ENCODE measurements around the gene RALY.

The RALY gene

DNA sequence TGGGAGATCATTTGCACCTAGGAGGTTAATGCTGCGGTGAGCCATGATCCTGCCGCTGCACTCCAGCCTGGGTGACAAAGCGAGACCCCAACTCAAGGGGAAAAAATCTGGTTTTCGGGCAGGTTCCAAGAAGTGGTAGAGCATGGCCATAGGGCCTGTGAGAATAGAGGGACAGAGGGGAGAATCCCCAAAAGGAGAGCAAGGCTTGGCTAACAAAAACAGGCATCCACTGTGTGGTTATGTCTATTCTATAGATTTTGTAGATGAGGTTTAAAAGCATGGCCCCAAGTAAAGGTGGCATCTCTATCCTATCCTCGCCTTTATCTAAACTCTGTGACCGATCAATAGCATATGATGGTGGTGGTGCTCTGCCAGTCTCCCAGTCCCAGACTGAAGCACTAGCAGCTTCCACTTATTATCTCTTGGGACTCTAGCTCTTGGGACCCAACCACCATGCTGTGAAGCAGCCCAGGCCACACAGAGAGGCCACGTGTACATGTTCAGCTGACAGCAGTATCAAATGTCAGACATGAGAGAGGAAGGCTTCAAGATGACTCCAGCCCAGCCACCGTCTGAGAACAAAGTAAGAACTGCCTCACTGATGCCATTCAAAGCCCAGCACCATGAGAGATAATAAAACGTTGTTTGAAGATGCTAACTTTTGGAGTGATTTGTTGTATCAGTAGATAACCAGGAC, 90.7 kb downstream of the RALY start:
- DNase-seq, result no peak

DNA sequence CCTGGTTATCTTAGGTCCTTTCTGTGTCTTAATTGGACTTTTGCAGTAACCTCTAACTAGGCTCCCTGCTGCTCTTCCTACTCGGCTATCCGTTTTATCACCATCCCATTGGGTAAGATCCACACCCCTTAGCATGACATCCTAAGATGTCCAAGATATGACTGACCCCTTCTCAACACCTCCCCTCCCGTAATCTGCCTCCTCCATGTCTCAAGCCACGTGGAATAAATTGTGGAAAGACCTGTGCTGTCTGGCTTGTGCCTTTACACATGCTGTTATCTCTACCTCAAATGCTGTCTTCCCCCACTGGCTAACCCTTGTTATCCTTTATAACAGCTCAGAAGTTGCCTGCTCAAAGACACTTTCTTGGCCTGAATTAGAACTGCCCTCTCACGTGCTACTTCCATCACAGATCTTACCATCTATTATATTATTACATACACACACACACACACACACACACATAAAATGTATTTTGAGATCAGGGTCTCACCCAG, 91.9 kb downstream of the RALY start:
- DNase-seq, result no peak

DNA sequence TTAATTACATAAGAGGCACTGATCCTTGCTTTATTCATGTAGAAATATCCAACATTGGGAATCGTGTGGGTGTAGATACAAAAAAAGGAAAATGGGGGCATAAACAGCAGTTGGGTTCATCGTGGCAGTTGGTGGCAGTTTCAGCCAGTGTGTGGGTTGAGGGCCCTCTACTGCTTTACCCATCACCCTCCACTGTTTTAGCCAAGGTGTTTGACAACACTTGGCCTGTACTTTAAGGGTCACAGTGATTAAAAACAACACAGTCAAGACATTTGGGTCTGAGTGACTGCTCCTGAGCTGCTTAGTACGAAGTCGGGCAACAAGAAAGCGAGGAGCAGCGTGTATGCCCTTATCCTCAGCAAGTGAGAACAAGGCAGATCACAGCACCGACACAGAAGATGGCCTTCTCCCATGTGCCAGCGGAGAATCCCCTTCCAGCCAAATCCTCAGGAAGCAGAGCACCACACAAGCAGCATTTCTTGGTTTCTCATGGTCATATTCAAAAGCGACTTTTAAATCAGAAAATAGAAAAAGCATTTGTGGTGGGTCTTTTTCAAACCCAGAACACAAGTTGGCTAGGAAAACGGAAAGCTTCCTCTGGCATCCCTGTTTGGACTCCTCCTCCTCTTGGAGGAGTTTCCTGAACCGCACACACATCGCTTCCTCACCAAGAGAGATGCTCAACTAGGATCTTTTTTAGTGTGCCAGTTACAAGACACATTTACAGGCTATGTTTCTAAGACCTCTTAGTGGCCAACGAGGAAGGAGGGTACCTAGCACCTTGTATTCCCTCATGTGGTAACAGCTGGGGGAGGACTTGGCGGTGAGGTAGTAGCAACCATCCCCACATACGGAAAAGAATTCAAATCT, 94.8 kb downstream of the RALY start:
- no peak for DNase-seq

DNA sequence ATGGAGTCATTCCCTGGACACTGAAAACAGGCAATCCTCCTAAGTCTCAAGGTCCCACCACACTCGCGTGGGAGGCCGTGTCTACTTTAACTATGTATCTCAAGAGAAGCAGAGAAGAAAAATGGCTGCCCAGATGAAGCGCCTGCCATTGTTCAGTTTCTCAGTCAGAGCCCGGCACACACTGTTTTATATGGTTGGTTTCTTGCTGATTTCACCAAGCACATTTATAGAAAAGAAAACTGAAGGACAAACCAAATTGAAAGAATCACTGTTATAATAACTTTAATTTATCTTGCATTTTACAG, 95.4 kb downstream of the RALY start:
- no peak for DNase-seq

DNA sequence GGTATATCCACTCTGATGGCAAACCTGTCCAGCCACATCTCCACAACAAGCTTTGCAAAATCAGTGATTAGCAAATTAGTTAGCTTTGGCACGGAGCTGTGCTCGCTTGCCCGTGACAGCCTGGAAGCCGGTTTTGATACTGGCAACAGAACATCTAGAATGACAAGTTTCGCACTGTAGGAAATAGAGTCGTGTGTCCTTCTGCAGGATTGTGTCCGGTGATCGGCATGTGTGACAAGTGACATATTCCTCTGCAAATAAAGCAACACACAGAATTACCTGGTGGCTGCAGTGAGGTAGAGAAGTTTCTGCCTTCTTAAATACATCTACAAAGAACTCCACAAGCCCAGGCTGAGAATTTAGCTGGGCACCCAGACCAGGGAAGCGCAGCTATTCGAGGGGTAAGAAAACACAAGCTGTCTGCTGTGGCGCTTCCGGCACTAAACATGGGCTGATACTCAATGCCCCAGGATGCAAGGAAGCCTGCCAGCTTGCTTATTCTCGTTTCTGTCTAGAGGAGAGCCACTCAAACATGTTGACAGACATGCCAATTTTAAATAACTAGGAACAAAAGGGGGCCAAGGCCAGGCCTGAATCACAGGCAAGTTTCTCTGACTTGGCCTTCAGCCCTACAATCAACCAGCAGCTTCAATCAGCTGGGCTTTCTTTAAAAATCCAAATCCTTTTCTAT, 96.1 kb downstream of the RALY start:
- DNase-seq, result no peak

DNA sequence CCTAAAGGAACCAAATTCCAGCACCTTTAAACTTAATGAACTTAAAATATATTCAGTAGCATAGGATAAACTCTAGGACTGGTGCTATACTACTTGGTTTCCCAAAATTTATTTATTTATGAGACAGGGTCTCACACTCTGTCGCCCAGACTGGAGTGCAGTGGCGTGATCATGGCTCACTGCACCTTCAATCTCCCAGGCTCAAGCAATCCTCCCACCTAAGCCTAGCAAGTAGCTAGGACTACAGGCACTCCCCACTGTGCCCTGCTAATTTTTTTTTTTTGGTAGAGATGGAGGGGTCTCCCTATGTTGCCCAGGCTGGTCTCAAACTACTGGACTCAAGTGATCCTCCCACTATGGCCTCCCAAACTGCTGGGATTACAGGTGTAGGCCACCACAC, 96.9 kb downstream of the RALY start:
- DNase-seq, result no peak

DNA sequence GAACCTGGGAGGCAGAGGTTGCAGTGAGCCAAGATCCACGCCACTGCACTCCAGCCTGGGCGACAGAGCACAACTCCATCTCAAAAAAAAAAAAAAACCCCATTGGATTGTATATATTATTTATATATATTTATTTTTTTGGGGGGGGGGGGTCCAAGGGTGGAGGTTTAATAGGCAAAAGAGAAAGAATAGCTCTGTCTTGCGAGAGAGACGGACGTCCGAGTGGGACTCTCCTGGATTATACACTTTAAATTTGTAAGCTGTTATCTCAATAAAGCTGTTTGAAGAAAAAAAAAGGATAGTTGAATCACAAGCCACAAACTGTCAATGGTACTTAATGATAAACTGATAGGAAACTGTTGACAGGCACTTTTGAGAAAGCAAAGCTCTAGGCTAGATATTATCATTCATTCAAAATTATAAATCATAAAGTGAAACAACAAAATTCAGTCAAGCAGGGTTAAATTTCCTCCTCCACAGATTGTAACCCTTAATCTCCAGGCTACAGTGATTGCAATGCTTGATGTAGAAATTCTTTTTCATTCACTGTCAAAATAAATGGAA, 98.0 kb downstream of the RALY start:
- DNase-seq, result no peak

DNA sequence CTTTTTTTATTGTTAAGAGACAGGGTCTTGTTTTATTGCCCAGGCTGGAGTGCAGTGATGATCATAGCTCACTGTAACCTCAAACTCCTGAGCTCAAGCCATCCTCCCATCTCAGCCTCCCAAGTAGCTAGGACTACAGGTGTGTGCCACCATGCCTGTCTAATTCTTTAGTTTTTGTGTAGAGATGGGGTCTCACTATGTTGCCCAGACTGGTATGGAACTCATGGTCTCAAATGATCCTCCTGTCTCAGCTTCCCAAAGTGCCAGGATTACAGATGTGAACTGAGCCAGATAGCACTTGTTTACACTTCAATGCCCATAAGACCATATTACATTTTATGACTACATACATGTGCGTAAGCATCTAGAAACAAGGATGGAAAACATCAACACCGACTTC, 100.2 kb downstream of the RALY start:
- DNase-seq, result no peak

DNA sequence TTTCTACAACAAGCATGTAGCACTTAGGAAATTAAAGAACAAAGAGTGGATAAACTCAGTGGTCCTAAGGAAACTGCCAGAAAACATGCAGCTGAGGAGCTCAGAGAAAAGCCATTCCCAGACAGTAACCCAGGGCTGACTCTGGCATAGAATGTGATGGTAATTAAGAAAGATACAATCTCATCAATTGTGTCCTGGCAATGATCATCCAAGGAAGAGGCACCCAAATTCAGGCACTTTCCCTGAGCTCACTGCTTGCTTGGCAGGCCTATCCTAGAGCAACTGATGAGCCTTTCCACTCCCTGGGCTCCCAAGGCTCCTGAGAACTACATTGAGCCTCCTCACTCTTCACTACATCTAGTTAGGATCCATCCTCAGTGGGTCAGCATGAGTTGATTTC, 102.1 kb downstream of the RALY start:
- DNase-seq, result no peak

DNA sequence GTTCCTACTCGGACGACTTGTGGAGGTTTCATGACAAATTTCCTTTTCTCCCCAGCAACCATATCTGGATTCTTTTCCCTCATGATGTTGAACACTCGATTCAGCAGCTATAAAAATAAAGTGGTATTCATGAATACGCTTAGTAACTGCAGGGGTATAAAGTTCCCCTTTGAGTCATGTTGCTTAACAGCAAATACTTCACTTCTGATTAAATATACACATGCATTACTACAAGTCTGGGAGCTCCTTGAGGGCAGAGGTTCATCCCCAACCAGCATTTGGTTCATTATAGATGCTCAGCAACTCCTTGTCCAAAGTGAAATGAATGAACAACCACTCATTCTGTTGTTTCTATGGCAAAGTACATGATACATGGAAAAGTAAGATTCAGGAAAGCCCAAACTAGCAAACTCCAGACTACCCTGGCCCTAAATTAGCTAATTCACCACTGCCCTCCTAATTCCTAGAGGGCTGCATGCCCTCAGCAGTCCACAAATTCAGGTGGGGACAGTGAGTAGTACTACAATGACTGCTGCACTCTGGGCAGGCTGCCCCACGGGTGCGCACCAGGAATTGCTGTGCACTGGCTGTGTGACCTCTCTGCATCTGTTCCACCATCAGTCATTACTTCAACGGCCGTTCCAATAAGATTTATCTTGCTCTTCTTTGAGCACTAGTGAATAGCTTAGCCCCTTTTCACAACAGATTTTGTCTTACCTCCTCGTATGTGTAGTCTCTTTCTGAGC, 103.2 kb downstream of the RALY start:
- DNase-seq, result no peak

DNA sequence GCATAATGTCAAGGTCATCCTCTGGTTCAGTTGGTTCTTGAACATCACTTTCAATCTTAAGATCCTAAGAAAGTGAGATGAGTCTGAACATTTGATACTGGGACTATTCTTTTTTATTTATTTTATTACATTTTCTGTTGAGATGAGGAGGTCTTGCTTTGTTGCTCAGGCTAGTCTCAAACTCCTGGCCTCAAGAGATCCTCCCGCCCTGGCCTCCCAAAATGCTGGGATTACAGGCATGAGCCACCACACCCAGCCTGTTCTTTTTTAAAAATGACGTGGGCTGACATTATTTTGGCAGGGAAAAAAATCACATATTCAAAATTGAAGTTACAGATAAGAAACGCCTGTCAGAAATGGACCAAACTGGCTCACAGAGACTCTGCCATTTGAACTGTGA, 104.9 kb downstream of the RALY start:
- no peak for DNase-seq

DNA sequence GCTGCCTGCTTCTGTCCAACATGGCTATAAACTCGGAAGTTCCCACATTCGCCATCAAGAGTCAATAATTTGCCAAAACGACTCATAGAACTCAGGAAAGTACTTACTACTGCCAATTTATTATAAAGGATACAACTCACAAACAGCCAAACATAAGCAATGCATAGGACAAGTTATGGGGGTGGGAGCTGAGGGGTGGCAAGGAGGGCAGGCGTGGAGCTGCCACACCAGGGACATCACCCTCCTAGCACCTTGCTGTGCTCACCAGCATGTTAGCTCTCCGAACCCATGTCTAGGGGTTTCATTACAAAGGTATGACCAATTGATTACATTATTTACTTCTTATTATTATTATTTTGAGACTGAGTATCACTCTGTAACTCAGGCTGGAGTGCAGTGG, 106.0 kb downstream of the RALY start:
- no peak for DNase-seq

DNA sequence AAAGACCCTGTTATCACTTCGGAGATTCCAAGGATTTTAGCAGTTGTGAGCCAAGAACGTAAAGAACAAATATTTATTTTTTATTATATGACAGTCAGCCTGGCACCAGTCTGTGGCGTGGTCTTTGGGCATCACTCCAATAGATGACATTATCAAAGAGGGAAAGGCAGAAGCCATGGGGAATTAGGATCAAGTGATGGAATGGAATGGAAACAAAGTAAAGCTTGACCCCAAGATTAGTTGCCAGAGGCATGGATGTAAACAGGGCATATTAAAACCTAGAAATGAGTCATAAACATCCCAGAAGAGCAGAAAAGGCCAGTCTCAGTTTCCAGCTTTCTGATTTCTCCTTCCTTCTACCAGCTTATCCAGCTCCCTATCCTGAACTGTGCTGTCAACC, 106.9 kb downstream of the RALY start:
- DNase-seq, result no peak

DNA sequence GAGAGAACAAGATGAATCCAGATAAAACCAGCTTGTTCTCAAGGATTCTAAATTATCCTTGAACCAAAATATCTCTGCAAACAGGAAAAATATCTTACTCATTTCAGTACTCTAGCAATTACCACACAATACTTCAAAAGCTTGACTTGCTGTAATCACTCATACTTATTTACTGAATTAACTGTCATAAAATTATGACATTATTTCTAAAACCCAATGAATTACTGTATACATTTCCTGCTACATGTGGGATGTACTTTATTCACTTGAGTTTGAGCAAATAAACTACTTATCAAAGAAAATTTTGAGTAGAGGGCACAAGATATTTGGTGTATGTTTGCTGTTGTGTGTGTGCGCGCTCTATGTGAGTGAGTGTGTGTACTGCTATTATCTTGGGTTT, 108.6 kb downstream of the RALY start:
- DNase-seq, result no peak

DNA sequence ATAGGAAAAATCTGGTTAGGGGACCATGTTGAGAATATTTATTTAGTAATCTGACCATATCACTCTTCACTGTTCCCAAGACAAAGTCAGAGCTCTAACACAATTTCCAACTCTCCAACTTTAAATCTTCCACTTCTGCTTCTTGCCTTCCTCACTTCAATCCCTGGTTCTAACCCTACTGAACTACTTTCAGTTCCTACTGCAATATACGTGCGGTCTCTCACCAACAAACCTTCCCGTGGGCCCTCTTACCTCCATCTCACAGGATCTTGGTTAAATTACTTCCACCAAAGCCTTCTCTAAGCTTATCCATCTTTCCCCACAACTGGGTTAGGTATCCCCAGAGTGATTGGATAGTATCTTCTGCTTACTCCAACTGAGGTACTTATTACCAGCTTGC, 110.3 kb downstream of the RALY start:
- peak; percentile 78 for DNase-seq

DNA sequence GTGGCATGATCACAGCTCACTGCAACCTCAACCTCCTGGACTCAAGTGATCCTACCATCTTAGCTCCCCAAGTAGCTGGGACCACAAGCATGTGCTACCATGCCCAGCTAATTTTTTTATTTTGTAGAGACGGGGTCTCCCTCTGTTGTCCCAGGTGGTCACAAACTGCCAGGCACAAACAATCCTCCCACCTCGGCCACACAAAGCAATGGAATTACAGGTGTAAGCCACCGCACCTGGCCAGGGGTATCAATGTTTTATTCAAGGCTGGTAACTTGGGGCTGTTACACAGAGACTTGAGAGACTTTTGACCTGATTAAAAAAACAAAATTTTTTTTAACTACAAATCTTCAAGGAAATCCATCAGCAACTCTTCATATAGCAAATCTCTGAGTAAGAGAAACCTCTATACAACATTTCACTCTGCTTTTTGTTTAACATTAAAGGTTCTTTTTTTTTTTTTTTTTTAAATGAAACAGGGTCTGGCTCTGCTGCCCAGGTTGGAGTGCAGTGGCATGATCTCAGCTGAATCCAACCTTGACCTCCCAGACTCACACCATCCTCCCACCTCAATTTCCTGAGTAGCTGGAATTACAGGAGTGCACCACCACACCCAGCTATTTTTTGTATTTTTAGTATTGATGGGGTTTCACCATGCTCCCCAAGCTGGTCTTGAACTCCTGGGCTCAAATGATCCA, 112.4 kb downstream of the RALY start:
- DNase-seq, result no peak

DNA sequence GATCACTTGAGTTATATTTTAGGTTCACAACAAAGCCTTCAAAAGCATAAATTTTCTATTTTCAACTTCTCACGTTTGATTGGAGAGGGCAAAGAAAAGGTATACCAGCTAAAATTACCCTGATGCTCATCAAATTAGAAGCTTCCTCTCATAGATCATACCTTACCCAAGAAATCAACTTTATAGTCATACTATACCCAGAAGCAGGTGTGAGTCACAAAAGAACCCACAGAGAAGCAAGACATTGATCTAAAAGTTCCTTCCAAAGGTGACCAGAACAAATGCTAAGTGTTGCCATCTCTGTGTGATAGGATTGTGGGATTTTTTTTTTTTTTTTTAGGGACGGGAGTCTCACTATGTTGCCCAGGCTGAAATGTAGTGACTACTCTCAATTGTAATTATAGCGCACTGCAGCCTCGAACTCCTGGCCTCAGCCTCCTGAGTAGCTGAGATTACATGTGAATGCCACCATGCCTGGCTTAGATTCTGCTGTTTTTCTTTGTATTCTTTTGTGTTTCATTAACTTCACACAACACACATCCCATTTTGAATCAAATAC, 115.0 kb downstream of the RALY start:
- DNase-seq, result no peak

DNA sequence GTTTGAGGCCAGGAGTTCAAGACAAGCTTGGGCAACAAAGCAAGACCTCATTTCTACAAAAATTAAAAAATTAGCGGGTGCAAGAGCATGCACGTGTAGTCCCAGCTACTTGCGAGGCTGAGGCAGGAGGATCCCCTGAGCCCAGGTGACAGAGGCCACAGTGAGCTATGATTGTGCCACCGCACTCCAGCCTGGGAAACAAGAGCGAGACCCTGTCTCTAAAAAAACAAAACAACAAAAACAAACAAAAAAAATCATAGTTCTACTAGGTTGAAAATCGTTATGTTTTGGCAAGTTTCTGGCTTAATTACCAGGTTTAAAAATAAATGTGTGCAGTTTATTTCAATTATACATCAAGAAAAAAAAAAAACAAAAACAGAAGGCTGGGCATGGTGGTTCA, 115.7 kb downstream of the RALY start:
- no peak for DNase-seq

DNA sequence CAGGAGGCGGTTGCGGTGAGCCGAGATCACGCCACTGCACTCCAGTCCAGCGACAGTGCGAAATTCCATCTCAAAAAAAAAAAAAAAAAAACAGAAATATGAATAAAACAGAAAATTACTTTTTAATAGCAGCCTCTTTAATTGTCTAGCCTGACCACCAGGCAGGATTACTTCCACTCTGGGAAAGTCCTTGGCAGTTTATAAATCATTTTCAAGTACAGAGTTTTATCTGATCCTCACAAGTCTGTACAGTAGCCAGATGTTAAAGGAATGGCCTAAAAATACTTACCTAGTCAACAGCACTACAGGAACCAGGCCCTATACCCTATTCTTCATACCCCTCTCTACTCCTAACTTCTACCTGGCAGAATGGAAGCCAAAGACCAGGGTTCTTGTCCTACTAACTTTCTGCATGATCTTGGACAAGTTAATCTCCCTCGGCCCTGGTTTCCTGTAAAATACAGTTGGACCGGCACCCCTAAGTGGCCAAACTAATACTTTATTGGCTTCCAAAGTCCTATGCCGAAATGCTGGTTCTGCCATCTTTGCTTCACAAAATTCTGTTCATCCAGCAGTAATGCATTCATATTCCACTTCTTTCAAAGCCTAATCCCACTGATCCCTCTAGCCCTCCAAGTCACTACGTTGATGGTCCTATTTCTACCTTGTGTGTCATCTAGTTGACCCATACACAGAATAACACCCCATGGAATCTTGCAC, 116.5 kb downstream of the RALY start:
- no peak for DNase-seq

DNA sequence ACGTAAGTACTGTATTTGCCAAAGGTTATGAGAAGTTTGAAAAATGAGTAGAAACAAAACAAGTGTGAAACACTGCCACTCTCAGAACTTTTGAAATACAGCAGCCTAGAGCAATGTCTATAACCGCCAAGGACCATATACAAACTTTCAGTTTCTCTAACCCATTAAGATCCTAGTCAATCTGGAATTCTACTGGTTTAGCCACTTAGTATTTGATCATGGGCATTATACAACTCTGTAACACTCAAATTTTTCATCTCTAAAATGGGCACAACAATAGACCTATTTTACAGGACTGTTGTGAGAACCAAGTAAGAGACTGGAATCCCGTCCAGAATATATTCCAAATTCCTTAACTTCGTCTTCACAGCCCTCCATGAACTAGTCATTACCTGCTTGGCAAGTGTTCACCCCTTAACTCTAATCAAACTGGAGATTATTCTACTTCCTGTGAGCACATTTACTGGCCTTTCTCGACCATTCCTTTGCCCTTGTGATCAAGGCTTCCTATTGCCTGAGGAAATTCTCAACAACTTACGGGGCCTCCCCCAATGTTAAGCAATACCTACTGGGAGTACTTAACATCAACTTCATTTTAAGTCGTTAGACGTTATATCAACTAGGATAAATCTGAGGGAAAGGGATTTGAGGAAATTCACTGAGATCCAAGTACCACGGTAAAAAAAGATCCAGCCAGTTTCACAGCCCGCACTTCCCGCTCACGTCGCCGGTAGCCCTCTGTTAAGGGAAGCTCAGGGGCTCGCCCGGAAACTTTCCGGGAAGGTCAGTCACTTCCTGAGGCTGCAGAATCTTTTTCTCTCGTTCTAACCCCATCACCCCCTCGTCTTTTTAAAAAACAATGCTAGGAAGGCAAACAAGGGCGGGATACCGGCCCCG, 117.3 kb downstream of the RALY start:
- peak; percentile 57 for DNase-seq

All from MV-4-11 (cell line).